ENCODE measurements around the gene ACTRT2.

The ACTRT2 gene

DNA sequence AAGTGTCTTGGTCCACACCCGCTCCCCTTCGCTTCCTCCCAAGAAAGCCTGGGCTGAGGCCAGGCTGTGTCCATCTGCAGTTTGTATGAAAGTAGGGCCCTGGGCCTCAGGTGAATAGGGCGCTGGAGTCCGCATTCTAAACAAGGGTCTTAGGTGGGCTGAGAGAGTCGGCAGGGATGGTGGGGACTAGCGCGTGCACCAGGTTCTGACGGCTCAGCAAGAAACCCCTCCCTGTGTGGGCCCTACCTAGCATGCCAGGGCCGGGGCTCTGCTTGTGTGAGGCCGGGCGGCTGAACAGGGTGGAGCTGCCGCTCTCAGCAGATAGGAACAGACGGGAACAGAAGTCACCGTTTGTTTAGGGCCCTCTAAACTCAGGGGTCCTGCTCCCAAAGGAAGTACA lies 1.7 kb downstream of the ACTRT2 start:
- Histone ChIP-seq H3K9ac (ENCODE audit: low read depth, low read length) (no peak overlapping the region), H3K27ac (ENCODE audit: low read depth, low read length) (no peak overlapping the region), H3K36me3 (ENCODE audit: insufficient read depth, low read length) (no peaks in the 10 kb centered on the region), H3K27me3 (ENCODE audit: insufficient read depth, low read length) (no peaks in the 10 kb centered on the region), H3K9me3 (ENCODE audit: insufficient read depth, low read depth, low read length) (peaks cover 61% of the 10 kb centered on the region), H3K4me1 (ENCODE audit: insufficient read depth, low read length) (no peaks in the 10 kb centered on the region), H3K4me3 (ENCODE audit: low read length) (no peak overlapping the region)
- 91% methylated on average over 14 of the region's 14 CpGs for WGBS

DNA sequence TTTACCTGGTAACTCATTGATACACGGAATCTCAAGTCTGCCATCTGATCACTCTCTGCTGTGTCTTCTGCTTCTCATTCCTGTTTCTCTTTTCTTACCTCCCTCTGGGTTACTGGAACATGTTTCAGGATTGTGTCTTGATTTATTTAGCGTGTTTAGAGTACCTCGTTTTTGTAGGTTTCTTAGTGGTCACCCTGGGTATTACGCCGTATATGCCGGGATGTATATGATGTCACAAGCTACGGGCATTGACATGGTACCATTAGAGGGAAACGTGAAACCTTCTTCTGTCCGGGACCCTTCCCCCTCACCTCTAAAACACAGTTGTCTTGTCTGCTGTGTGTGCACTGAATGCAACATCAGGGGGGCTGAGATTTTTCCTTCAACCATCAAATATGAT lies 2.8 kb downstream of the ACTRT2 start:
- no peaks in the 10 kb centered on the region for H3K36me3 ChIP-seq (ENCODE audit: insufficient read depth, low read length)
- no peaks in the 10 kb centered on the region for H3K27me3 ChIP-seq (ENCODE audit: insufficient read depth, low read length)
- no peak overlapping the region for H3K27ac ChIP-seq (ENCODE audit: low read depth, low read length)
- 82% methylated on average over 9 of the region's 9 CpGs for WGBS
- no peak overlapping the region for H3K4me3 ChIP-seq (ENCODE audit: low read length)
- peaks cover 60% of the 10 kb centered on the region for H3K9me3 ChIP-seq (ENCODE audit: insufficient read depth, low read depth, low read length)
- no peaks in the 10 kb centered on the region for H3K4me1 ChIP-seq (ENCODE audit: insufficient read depth, low read length)
- H3K9ac ChIP-seq (ENCODE audit: low read depth, low read length), result no peak overlapping the region

DNA sequence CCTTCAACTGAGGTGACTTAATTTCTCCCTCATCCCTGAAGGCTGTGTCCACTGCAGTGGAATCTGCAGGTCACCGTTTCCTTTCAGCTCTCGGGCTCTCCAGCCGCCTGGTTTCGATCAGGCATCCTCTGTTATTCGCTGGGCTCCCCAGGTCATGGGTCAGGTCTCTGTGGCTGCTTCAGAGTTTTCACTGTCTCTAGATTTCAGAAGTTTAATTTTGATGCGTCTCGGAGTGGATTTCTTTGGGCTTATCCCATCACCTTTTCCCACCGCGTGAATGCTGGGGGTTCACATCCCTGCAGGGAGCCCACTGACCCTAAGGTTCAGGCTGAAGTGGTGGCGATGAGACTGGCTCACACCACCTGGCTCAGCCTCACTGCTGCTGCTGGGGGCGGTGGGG lies 3.3 kb downstream of the ACTRT2 start:
- no peak overlapping the region for H3K9ac ChIP-seq (ENCODE audit: low read depth, low read length)
- H3K9me3 ChIP-seq (ENCODE audit: insufficient read depth, low read depth, low read length), result peaks cover 54% of the 10 kb centered on the region
- H3K27ac ChIP-seq (ENCODE audit: low read depth, low read length), result no peak overlapping the region
- H3K27me3 ChIP-seq (ENCODE audit: insufficient read depth, low read length), result no peaks in the 10 kb centered on the region
- 85% methylated on average over 10 of the region's 11 CpGs for WGBS
- no peak overlapping the region for H3K4me3 ChIP-seq (ENCODE audit: low read length)
- no peaks in the 10 kb centered on the region for H3K4me1 ChIP-seq (ENCODE audit: insufficient read depth, low read length)
- no peaks in the 10 kb centered on the region for H3K36me3 ChIP-seq (ENCODE audit: insufficient read depth, low read length)

DNA sequence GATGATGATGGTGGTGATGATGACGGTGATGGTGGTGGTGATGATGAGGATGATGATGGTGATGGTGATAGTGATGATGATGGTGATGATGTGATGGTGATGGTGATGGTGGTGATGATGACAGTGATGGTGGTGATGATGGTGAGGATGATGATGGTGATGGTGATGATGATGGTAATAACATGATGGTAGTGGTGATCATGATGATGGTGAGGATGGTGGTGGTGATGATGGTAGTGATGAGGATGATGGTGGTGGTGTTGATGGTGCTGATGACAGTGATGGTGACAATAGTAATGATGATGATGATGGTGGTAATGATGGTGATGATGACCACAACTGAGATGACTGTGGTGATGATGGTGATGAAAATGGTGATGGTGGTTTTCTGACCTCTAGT lies 4.9 kb downstream of the ACTRT2 start:
- no peaks in the 10 kb centered on the region for H3K27me3 ChIP-seq (ENCODE audit: insufficient read depth, low read length)
- WGBS, result 94% methylated on average over 1 of the region's 1 CpG

DNA sequence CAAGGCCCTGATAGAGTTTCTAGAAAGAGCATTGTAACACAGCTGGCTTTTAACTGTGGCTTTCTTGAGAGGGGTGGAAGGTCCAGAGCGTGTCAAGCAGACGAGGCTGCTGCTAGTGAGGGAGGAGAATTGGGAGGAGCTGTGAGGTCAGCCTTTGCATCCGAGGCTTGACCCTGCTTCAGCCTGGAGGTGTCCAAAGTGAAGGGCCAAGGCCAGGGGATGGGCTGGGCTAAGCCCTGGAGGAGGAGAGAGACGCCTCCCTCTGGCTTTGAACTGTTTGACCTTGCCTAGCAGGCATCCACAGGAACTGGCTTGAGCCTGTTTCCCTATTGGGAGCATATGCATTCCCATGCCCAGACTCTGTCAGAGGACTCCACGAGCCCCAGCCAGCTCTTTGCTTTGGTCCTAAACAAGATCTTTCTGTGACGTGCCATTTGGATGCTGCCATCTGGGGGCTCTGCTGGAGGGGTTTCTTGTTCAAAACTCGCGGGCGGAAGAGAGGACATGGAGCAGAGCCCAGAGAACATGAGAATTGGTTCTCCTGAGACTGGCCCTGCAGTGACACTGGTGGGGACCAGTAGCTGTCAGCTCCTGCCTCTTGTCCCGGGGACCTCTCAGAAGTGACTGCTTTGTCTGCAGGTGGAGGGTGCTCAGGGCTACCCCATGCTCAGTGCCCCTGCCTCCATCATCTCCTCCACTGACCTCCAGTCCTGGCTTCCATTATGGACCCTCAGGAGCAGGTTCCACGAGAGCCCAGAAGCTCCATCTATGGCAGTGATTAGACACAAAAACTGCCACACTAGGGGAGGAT lies 5.5 kb downstream of the ACTRT2 start:
- 81% methylated on average over 11 of the region's 11 CpGs for WGBS
- no peaks in the 10 kb centered on the region for H3K36me3 ChIP-seq (ENCODE audit: insufficient read depth, low read length)
- no peak overlapping the region for H3K9ac ChIP-seq (ENCODE audit: low read depth, low read length)
- no peaks in the 10 kb centered on the region for H3K27me3 ChIP-seq (ENCODE audit: insufficient read depth, low read length)
- H3K9me3 ChIP-seq (ENCODE audit: insufficient read depth, low read depth, low read length), result peaks cover 56% of the 10 kb centered on the region
- H3K4me1 ChIP-seq (ENCODE audit: insufficient read depth, low read length), result no peaks in the 10 kb centered on the region
- no peak overlapping the region for H3K27ac ChIP-seq (ENCODE audit: low read depth, low read length)
- H3K4me3 ChIP-seq (ENCODE audit: low read length), result no peak overlapping the region

More for the DNA sequence above, 4.9 kb downstream of the ACTRT2 start:
- H3K36me3 ChIP-seq (ENCODE audit: insufficient read depth, low read length), result no peaks in the 10 kb centered on the region
- H3K4me1 ChIP-seq (ENCODE audit: insufficient read depth, low read length), result no peaks in the 10 kb centered on the region
- H3K9ac ChIP-seq (ENCODE audit: low read depth, low read length), result no peak overlapping the region
- H3K9me3 ChIP-seq (ENCODE audit: insufficient read depth, low read depth, low read length), result peaks cover 52% of the 10 kb centered on the region
- no peak overlapping the region for H3K4me3 ChIP-seq (ENCODE audit: low read length)
- no peak overlapping the region for H3K27ac ChIP-seq (ENCODE audit: low read depth, low read length)

DNA sequence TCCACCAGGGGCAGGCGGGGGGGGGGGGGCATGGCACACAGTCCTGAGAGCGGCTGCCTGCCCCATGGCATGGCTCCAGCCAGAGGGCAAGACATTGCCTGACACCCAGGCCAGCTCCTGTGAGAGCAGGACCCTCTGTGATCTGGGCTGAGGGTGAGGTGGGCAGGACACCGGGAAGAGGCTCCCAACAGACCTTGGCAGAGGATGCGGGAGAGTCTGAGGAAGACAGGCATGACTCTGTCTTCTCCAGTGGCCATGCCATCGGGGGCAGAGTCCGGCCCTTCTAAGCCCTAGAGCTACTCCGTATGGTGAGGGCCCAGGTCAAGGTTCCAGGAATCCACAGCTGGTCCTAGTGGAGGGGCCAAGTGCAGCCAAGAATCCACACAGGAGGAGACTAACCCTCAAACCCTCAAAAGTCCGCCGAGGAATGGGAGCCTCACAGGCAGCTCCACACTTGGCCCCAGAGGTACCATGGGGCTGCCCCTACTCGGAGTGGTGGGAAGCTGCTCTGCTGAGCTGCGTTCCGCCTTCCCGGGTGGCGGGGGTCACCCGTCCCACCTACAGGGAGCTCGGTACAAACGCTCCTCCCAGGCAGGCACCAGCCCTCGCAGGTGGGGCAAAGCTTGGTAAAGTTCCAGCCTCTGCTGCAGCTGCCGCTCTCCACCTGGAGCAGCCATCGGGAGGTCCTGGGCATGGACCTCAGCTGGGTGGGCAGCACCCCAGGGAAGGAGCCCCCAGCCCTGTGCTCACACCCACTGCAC lies 6.5 kb downstream of the ACTRT2 start:
- Histone ChIP-seq H3K27ac (ENCODE audit: low read depth, low read length) (no peak overlapping the region), H3K4me1 (ENCODE audit: insufficient read depth, low read length) (no peaks in the 10 kb centered on the region), H3K9me3 (ENCODE audit: insufficient read depth, low read depth, low read length) (peaks cover 50% of the 10 kb centered on the region), H3K4me3 (ENCODE audit: low read length) (no peak overlapping the region), H3K27me3 (ENCODE audit: insufficient read depth, low read length) (no peaks in the 10 kb centered on the region), H3K36me3 (ENCODE audit: insufficient read depth, low read length) (no peaks in the 10 kb centered on the region), H3K9ac (ENCODE audit: low read depth, low read length) (no peak overlapping the region)
- WGBS, result 89% methylated on average over 20 of the region's 20 CpGs

DNA sequence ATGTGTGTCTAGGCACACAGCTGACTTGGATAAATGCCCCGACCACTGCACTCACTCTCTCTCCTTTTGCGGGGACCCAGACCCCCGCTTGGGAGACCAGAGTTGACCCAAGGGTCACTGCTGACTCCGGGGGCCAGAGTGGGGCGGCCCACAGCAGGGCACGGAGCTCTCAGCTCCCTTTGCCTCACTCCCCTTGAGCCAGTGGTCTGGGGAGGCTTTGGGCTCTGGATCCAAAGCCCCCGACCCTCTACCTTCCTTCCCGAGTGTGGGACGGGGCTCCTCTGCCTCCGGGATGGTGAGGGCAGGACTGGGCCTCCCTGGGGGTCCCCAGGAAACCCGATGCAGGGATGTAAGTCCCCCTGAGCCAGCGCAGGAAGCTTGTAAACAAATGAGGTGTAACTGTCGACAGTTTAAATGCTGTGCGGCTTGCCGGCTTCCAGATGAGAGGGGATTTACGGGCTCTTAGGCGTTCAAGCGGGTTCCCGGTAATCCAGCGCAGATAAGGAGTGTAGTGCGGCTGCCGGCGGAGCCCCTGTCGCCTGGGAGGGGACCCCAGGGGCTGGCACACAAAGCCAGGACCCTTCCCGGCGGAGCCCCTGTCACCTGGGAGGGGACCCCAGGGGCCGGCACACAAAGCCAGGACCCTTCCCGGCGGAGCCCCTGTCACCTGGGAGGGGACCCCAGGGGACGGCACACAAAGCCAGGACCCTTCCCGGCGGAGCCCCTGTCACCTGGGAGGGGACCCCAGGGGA lies 7.4 kb downstream of the ACTRT2 start:
- H3K4me3 ChIP-seq (ENCODE audit: low read length), result no peak overlapping the region
- no peaks in the 10 kb centered on the region for H3K27me3 ChIP-seq (ENCODE audit: insufficient read depth, low read length)
- H3K9me3 ChIP-seq (ENCODE audit: insufficient read depth, low read depth, low read length), result peaks cover 46% of the 10 kb centered on the region
- H3K4me1 ChIP-seq (ENCODE audit: insufficient read depth, low read length), result no peaks in the 10 kb centered on the region
- no peaks in the 10 kb centered on the region for H3K36me3 ChIP-seq (ENCODE audit: insufficient read depth, low read length)
- WGBS, result 89% methylated on average over 32 of the region's 32 CpGs
- no peak overlapping the region for H3K9ac ChIP-seq (ENCODE audit: low read depth, low read length)
- H3K27ac ChIP-seq (ENCODE audit: low read depth, low read length), result no peak overlapping the region

DNA sequence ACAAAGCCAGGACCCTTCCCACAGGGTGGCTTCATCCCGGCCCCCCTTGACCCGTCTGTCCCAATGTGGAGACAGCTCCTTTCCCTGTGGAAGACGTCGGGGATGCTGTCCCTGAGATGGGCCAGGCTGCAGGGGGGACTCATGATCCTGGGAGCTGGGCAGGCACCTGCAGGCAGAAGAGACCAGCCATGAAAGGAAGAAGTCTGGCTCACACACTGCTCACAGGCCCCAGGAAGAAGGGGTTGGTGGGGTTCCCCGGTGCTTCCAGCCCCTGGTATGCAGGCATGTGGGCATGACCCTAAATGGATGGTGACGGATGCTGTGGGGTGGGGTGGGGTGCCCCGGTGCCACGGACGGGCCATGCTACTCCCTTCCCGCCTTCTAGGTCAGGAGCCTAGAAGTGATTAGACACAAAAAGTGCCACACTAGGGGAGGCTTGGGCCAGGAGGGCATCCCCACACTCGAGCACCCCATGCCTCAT lies 8.3 kb downstream of the ACTRT2 start:
- peaks cover 50% of the 10 kb centered on the region for H3K9me3 ChIP-seq (ENCODE audit: insufficient read depth, low read depth, low read length)
- H3K27me3 ChIP-seq (ENCODE audit: insufficient read depth, low read length), result no peaks in the 10 kb centered on the region
- 91% methylated on average over 11 of the region's 11 CpGs for WGBS
- no peak overlapping the region for H3K27ac ChIP-seq (ENCODE audit: low read depth, low read length)
- no peaks in the 10 kb centered on the region for H3K4me1 ChIP-seq (ENCODE audit: insufficient read depth, low read length)
- H3K36me3 ChIP-seq (ENCODE audit: insufficient read depth, low read length), result no peaks in the 10 kb centered on the region
- no peak overlapping the region for H3K9ac ChIP-seq (ENCODE audit: low read depth, low read length)
- H3K4me3 ChIP-seq (ENCODE audit: low read length), result no peak overlapping the region

DNA sequence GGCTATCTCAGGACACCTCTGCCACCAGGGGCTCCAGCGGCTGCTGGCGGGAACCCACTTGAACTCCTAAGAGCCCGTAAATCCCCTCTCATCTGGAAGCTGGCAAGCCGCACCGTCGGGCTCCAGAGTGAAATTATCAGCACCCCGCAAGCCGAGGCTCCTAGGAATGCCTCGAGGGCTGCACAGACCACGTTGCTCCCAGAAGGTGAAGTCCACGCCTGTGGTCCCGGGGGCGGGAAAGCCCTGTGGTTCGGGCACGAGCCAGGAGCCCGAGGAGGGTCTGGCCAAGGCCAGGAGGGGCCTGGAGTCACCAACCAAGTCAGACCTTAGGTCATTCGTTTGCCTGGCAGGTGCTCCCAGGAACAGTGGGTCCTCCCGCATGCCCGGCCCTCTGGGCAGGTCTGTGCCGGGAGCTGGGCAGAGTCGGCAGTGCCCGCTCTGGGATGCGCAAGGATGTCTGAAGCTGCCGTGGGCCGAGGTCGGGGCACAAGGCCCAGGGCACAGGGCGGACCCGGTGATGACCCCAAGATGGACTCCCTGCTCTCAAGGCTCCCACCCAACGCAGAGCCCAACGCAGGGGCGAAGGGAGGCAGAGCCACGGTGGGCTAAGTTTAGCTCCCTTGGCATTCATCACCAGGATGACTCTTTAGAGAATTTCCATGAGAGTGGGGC lies 8.9 kb downstream of the ACTRT2 start:
- Histone ChIP-seq H3K36me3 (ENCODE audit: insufficient read depth, low read length) (no peaks in the 10 kb centered on the region), H3K4me1 (ENCODE audit: insufficient read depth, low read length) (no peaks in the 10 kb centered on the region), H3K4me3 (ENCODE audit: low read length) (no peak overlapping the region), H3K27ac (ENCODE audit: low read depth, low read length) (no peak overlapping the region), H3K27me3 (ENCODE audit: insufficient read depth, low read length) (no peaks in the 10 kb centered on the region), H3K9me3 (ENCODE audit: insufficient read depth, low read depth, low read length) (peaks cover 49% of the 10 kb centered on the region), H3K9ac (ENCODE audit: low read depth, low read length) (no peak overlapping the region)
- WGBS, result 90% methylated on average over 32 of the region's 32 CpGs

DNA sequence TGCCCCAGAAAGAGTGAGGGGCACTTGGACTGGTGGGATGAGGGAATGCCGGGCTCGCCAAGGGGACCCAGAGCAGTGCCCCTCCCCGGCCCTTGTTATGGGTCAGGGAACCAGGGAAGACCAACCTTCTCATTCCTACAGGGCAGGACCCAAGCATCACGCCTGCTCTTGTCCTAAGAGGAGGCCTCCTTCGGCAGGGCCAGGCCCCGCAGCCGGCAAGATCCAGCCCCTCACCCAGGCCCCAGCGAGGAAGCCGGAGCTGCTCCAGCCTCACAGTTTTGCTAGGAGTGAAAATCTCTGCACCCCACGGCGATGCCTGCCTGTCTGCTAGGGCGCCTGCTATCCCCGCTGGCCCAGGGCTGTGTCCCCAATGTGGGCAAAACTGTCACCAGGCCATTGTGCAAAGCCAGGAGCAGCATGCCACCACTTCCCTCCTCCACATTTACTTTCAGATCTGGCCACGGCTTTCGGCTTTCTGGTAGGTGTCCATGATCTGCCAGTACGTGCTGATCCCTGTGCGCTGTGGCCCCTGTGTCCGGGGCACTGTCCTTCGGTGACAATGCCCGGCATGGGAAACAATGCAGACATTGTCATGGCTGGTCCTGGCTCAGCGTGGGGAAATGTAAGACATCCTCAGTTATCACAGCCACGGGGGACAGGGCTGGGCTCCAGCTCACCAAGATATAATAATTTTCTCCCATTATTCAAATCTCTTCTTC lies 9.6 kb downstream of the ACTRT2 start:
- no peaks in the 10 kb centered on the region for H3K36me3 ChIP-seq (ENCODE audit: insufficient read depth, low read length)
- WGBS, result 89% methylated on average over 22 of the region's 22 CpGs
- no peak overlapping the region for H3K9ac ChIP-seq (ENCODE audit: low read depth, low read length)
- no peaks in the 10 kb centered on the region for H3K27me3 ChIP-seq (ENCODE audit: insufficient read depth, low read length)
- H3K27ac ChIP-seq (ENCODE audit: low read depth, low read length), result no peak overlapping the region
- H3K4me1 ChIP-seq (ENCODE audit: insufficient read depth, low read length), result no peaks in the 10 kb centered on the region
- H3K9me3 ChIP-seq (ENCODE audit: insufficient read depth, low read depth, low read length), result peaks cover 44% of the 10 kb centered on the region; the same call in 1 of the 2 replicates
- no peak overlapping the region for H3K4me3 ChIP-seq (ENCODE audit: low read length)

Data from HUES64 (cell line).